OCI-LY7 (cell line): Measurements from ENCODE around the gene PTCH2. TPM values are rescaled to one million over a fixed set of nuclear protein-coding genes. Genes with fewer than 3 reads are reported as not detected.
A peak's percentile ranks its signal among the peaks of the same experiment; 100 is the strongest.

Experiments
- BruUV-seq: library from RNA; stranded (reverse); fragments of 400-500 nt; replicated peaks from 2 replicates; lab custom pipeline; 2021; lab: Mats Ljungman, UMichigan
- CTCF ChIA-PET: fragments of 300-600 bp; sonication (Branson Sonifier 250); formaldehyde crosslinking; loops from one replicate; lab custom pipeline; 2022; ENCODE audit warnings: antibody characterized with exemption; ENCODE audit not compliant: unreplicated experiment; lab: Charles Lee
- POLR2A ChIA-PET: fragments of 300-600 bp; sonication (Branson Sonifier 250); formaldehyde crosslinking; loops from one replicate; lab custom pipeline; 2022; ENCODE audit warnings: antibody characterized with exemption; lab: Charles Lee
- DNase-seq: peaks from one replicate; pipeline ENCODE4 v3.0.0-alpha.2; 2015; ENCODE audit warnings: low spot score
- H2AFZ ChIP-seq: fragments of 200-600 bp; sonication (generic), shearing (Covaris generic); 2 replicates; pipeline ENCODE4 v1.6.1; 2014; ENCODE audit warnings: mild to moderate bottlenecking, antibody characterized with exemption, low read length, moderate library complexity
- H3K27ac ChIP-seq: fragments of 200-600 bp; sonication (generic); 2 replicates; pipeline ENCODE4 v1.5.1; 2014; ENCODE audit warnings: mixed run types, low read depth, mild to moderate bottlenecking, moderate library complexity, low read length, inconsistent platforms; ENCODE audit not compliant: poor library complexity, severe bottlenecking
- H3K36me3 ChIP-seq: fragments of 200-600 bp; sonication (generic); 2 replicates; pipeline ENCODE4 v1.6.1; 2014; ENCODE audit warnings: mild to moderate bottlenecking, antibody characterized with exemption, low read length, moderate library complexity, mixed read lengths; ENCODE audit not compliant: insufficient read depth
- H3K4me1 ChIP-seq: fragments of 200-600 bp; sonication (generic); 2 replicates; pipeline ENCODE4 v1.5.1; 2014; ENCODE audit warnings: mild to moderate bottlenecking, low read length; ENCODE audit not compliant: insufficient read depth, poor library complexity, severe bottlenecking
- H3K4me2 ChIP-seq: fragments of 200-600 bp; sonication (generic); 2 replicates; pipeline ENCODE4 v1.6.1; 2014; ENCODE audit warnings: mild to moderate bottlenecking, low read length
- H3K4me3 ChIP-seq: fragments of 200-600 bp; sonication (generic); 2 replicates; pipeline ENCODE4 v1.5.1; 2014; ENCODE audit warnings: mild to moderate bottlenecking, low read depth, low read length; ENCODE audit not compliant: poor library complexity, severe bottlenecking
- H3K79me2 ChIP-seq: fragments of 200-600 bp; sonication (generic); 2 replicates; pipeline ENCODE4 v1.6.1; 2016; ENCODE audit warnings: low read depth, mild to moderate bottlenecking, low read length, moderate library complexity, mixed read lengths; ENCODE audit not compliant: insufficient read depth
- H3K9me2 ChIP-seq: fragments of 200-600 bp; sonication (generic); 2 replicates; pipeline ENCODE4 v1.6.1; 2016; ENCODE audit warnings: mild to moderate bottlenecking, low read length, mixed read lengths; ENCODE audit not compliant: insufficient read depth
- H3K9me3 ChIP-seq: fragments of 200-600 bp; sonication (generic); 2 replicates; pipeline ENCODE4 v1.6.1; 2014; ENCODE audit warnings: mild to moderate bottlenecking, mixed run types, low read length, mixed read lengths
- H4K20me1 ChIP-seq: fragments of 200-600 bp; sonication (generic); 2 replicates; pipeline ENCODE4 v1.6.1; 2014; ENCODE audit warnings: mild to moderate bottlenecking, antibody characterized with exemption, low read length, moderate library complexity, mixed read lengths; ENCODE audit not compliant: insufficient read depth
- EZH2phosphoT487 ChIP-seq: fragments of 200-600 bp; sonication (generic); IDR thresholded peaks from 2 replicates; pipeline ENCODE4 v1.6.1; 2018; ENCODE audit warnings: low read depth, borderline replicate concordance, mild to moderate bottlenecking, mixed run types, antibody characterized with exemption, low read length, moderate library complexity, mixed read lengths
- intact Hi-C: fragments of 100-400 bp; cut with micrococcal nuclease; formaldehyde crosslinking; loops from one replicate; pipeline ENCODE4 v1.10.0; 2022; ENCODE audit not compliant: unreplicated experiment
- total RNA-seq, 2 experiments: library from RNA; depleted of rRNA in 1 of 2; stranded (reverse); fragments of >200 nt in 1 of 2; shearing (Covaris generic) in 1 of 2; gene quantifications; 2 replicates each; pipeline ENCODE4 v1.2.3, GENCODE V29; 2014 to 2022
- TF ChIP-seq, protein P1 (sequence below): fragments of 200-600 bp; sonication (generic); conservative IDR thresholded peaks from 2 replicates; pipeline ENCODE4 v1.5.1; 2014; ENCODE audit warnings: mild to moderate bottlenecking, antibody characterized with exemption, low read length, moderate library complexity, mixed read lengths

The PTCH2 gene
- total RNA-seq, 2 experiments from 2014 or later = 0.60 to 1.0 TPM

DNA sequence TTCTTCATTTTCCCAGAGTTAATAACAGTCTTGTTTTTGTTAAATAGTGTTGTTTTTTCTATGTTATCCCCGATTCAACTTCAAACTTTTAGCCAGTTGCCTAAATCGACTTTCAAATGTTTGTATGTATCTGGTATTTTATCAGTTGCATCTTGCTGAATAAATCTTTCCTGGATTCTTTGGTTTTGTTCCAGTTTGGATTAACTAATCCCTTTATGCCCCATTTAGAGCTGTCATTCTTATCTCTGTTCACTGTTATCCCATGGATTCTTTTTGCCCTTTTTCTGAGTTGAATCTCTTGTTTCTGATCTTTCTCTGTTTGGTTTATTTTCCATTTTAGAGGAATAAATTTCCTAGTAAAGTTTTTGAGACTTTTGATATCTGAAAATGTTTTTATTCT lies 31.1 kb upstream of the PTCH2 start:
- Histone ChIP-seq H4K20me1 (no peaks in the 10 kb centered on the region), H3K4me1 (no peaks in the 10 kb centered on the region), H3K9me2 (no peaks in the 10 kb centered on the region), H3K4me3 (no peak overlapping the region), H3K27ac (no peak overlapping the region), H3K36me3 (peaks cover 56% of the 10 kb centered on the region), H3K4me2 (no peak overlapping the region), H3K79me2 (no peaks in the 10 kb centered on the region), H3K9me3 (no peaks in the 10 kb centered on the region), H2AFZ (no peak overlapping the region)
- BruUV-seq = TSS peak; percentile 65
- intact Hi-C loops = no loop called here
- ChIA-PET POLR2A (no interaction called here), CTCF (no interaction called here)
- no peak for DNase-seq
- TF ChIP-seq EZH2phosphoT487 = no peak
- TF ChIP-seq, protein P1, sequence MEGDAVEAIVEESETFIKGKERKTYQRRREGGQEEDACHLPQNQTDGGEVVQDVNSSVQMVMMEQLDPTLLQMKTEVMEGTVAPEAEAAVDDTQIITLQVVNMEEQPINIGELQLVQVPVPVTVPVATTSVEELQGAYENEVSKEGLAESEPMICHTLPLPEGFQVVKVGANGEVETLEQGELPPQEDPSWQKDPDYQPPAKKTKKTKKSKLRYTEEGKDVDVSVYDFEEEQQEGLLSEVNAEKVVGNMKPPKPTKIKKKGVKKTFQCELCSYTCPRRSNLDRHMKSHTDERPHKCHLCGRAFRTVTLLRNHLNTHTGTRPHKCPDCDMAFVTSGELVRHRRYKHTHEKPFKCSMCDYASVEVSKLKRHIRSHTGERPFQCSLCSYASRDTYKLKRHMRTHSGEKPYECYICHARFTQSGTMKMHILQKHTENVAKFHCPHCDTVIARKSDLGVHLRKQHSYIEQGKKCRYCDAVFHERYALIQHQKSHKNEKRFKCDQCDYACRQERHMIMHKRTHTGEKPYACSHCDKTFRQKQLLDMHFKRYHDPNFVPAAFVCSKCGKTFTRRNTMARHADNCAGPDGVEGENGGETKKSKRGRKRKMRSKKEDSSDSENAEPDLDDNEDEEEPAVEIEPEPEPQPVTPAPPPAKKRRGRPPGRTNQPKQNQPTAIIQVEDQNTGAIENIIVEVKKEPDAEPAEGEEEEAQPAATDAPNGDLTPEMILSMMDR = no peak

GRCh38 chr1:44870096-44870495 lies 27.0 kb upstream of the PTCH2 start:
- intact Hi-C loops = no loop called here
- no peak for TF ChIP-seq EZH2phosphoT487
- TF ChIP-seq, protein P1 = no peak
- no peaks in the 10 kb centered on the region for H3K9me3 ChIP-seq
- H3K27ac ChIP-seq = no peak overlapping the region
- H3K4me1 ChIP-seq = no peaks in the 10 kb centered on the region
- CTCF ChIA-PET = no interaction called here
- no peak overlapping the region for H3K4me2 ChIP-seq
- H3K36me3 ChIP-seq = peaks cover 57% of the 10 kb centered on the region
- POLR2A ChIA-PET = interaction anchor here (0.7 kb wide), 1 partner anchor 81 kb away, joined by 3 read pairs; no protein-coding TSS in a partner anchor
- no peaks in the 10 kb centered on the region for H3K79me2 ChIP-seq
- BruUV-seq = no TSS peak
- H3K9me2 ChIP-seq = no peaks in the 10 kb centered on the region
- no peak overlapping the region for H2AFZ ChIP-seq
- H3K4me3 ChIP-seq = no peak overlapping the region
- H4K20me1 ChIP-seq = no peaks in the 10 kb centered on the region
- no peak for DNase-seq

- Histone ChIP-seq H3K79me2 (no peaks in the 10 kb centered on the region), H3K4me3 (no peak overlapping the region), H3K27ac (no peak overlapping the region), H3K4me2 (no peak overlapping the region), H3K36me3 (peaks cover 39% of the 10 kb centered on the region), H4K20me1 (no peaks in the 10 kb centered on the region), H3K9me3 (no peaks in the 10 kb centered on the region), H2AFZ (no peak overlapping the region), H3K9me2 (no peaks in the 10 kb centered on the region), H3K4me1 (no peaks in the 10 kb centered on the region)
- TF ChIP-seq, protein P1 = no peak
- no peak for TF ChIP-seq EZH2phosphoT487
- POLR2A ChIA-PET = interaction anchor here (0.5 to 1.1 kb wide), 2 partner anchors 29 to 198 kb away, joined by 3 to 10 read pairs; no protein-coding TSS in a partner anchor
- no peak for DNase-seq
- BruUV-seq = no TSS peak
- intact Hi-C loops = no loop called here
- CTCF ChIA-PET = no interaction called here
Observed at GRCh38 chr1:44867801-44868200, 24.7 kb upstream of the PTCH2 start.
